ENCODE results near the gene MSRB1. TPM values are rescaled to one million over a fixed set of nuclear protein-coding genes. Genes with fewer than 3 reads are reported as not detected.
A peak's percentile ranks its signal among the peaks of the same experiment; 100 is the strongest.
"Not testable (repeated sequence)": the region's sequence is repeated elsewhere in the genome, so short reads cannot be mapped to it uniquely, and the experiment has no call there.

Gene MSRB1
- total and polyA plus RNA-seq, 5 donors = 18.0 to 39.2 (median 26.9) TPM

- Histone ChIP-seq H3K9me3 (ENCODE audit: control insufficient read depth, low read length) (no peaks in the 10 kb centered on the region), H3K27me3 (ENCODE audit: control insufficient read depth, insufficient read depth) (no peaks in the 10 kb centered on the region), H3K4me3 (ENCODE audit: low read length) (peak overlapping the region; percentile 78), H3K4me1 (ENCODE audit: control insufficient read depth, insufficient read depth, low read length) (peaks cover 5% of the 10 kb centered on the region), H3K27ac (ENCODE audit: low read length) (peak overlapping the region; percentile 22)
- WGBS = 19% methylated on average over 17 of the region's 17 CpGs
- peak; percentile 2 to 4 for ATAC-seq
- intact Hi-C loops (cut with DNase I) = no loop called here
- DNase-seq = no peak
These were observed 771 bp downstream of the MSRB1 start for GRCh38 chr16:1942047-1942809.

- DNase-seq (peak in 1 of 3 donors; percentile 69), ATAC-seq (no peak)
- 87% methylated on average over 30 of the region's 30 CpGs for WGBS
- Histone ChIP-seq H3K4me1 (ENCODE audit: control insufficient read depth, insufficient read depth, low read length) (peaks cover 5% of the 10 kb centered on the region), H3K4me3 (ENCODE audit: low read length) (no peak overlapping the region), H3K27ac (ENCODE audit: low read length) (no peak overlapping the region), H3K27me3 (ENCODE audit: control insufficient read depth, insufficient read depth) (no peaks in the 10 kb centered on the region), H3K9me3 (ENCODE audit: control insufficient read depth, low read length) (no peaks in the 10 kb centered on the region)
- intact Hi-C loops (cut with DNase I) = no loop called here
These were observed 1.6 kb downstream of the MSRB1 start for GRCh38 chr16:1941162-1942046.

- Histone ChIP-seq H3K27me3 (ENCODE audit: control insufficient read depth, insufficient read depth) (no peaks in the 10 kb centered on the region), H3K4me3 (ENCODE audit: low read length) (no peak overlapping the region), H3K4me1 (ENCODE audit: control insufficient read depth, insufficient read depth, low read length) (peaks cover 5% of the 10 kb centered on the region), H3K27ac (ENCODE audit: low read length) (no peak overlapping the region), H3K9me3 (ENCODE audit: control insufficient read depth, low read length) (no peaks in the 10 kb centered on the region)
- WGBS = 89% methylated on average over 23 of the region's 23 CpGs
- intact Hi-C loops (cut with DNase I) = no loop called here
- ATAC-seq = no peak
- DNase-seq = peak in 1 of 3 donors; percentile 43
These were observed 2.5 kb downstream of the MSRB1 start for GRCh38 chr16:1940273-1941161.

GRCh38 chr16:1939833-1940232, 3.2 kb downstream of the MSRB1 start:
- ATAC-seq; H3K9me3 ChIP-seq (ENCODE audit: control insufficient read depth, low read length); H3K27ac ChIP-seq (ENCODE audit: low read length); intact Hi-C loops (cut with DNase I); H3K27me3 ChIP-seq (ENCODE audit: control insufficient read depth, insufficient read depth); H3K4me1 ChIP-seq (ENCODE audit: control insufficient read depth, insufficient read depth, low read length); H3K4me3 ChIP-seq (ENCODE audit: low read length); DNase-seq: not testable (repeated sequence)
- 97% methylated on average over 8 of the region's 8 CpGs for whole genome bisulfite sequencing

- Histone ChIP-seq H3K4me1 (ENCODE audit: control insufficient read depth, insufficient read depth, low read length) (peaks cover 5% of the 10 kb centered on the region), H3K9me3 (ENCODE audit: control insufficient read depth, low read length) (no peaks in the 10 kb centered on the region), H3K27me3 (ENCODE audit: control insufficient read depth, insufficient read depth) (no peaks in the 10 kb centered on the region), H3K4me3 (ENCODE audit: low read length) (no peak overlapping the region), H3K27ac (ENCODE audit: low read length) (no peak overlapping the region)
- DNase-seq (peak in 1 of 3 donors; percentile 13), ATAC-seq (no peak)
- WGBS = 92% methylated on average over 17 of the region's 17 CpGs
- intact Hi-C loops (cut with DNase I) = no loop called here
These were observed 4.1 kb downstream of the MSRB1 start for GRCh38 chr16:1938910-1939309.

- no peak overlapping the region for H3K4me3 ChIP-seq (ENCODE audit: low read length)
- intact Hi-C loops (cut with DNase I) = no loop called here
- 90% methylated on average over 10 of the region's 10 CpGs for WGBS
- no peak for ATAC-seq
- DNase-seq = peak in 2 of 3 donors; percentile 64 to 68
- no peaks in the 10 kb centered on the region for H3K27me3 ChIP-seq (ENCODE audit: control insufficient read depth, insufficient read depth)
- H3K9me3 ChIP-seq (ENCODE audit: control insufficient read depth, low read length) = no peaks in the 10 kb centered on the region
- H3K27ac ChIP-seq (ENCODE audit: low read length) = no peak overlapping the region
- peaks cover 5% of the 10 kb centered on the region for H3K4me1 ChIP-seq (ENCODE audit: control insufficient read depth, insufficient read depth, low read length)
These were observed 4.7 kb downstream of the MSRB1 start for GRCh38 chr16:1938316-1938715.

GRCh38 chr16:1936945-1937479, 6.0 kb downstream of the MSRB1 start:
- Histone ChIP-seq H3K4me1 (ENCODE audit: control insufficient read depth, insufficient read depth, low read length) (peaks cover under 1% of the 10 kb centered on the region), H3K27me3 (ENCODE audit: control insufficient read depth, insufficient read depth) (no peaks in the 10 kb centered on the region), H3K9me3 (ENCODE audit: control insufficient read depth, low read length) (no peaks in the 10 kb centered on the region), H3K27ac (ENCODE audit: low read length) (no peak overlapping the region), H3K4me3 (ENCODE audit: low read length) (no peak overlapping the region)
- intact Hi-C loops (cut with DNase I) = no loop called here
- no peak for ATAC-seq
- DNase-seq = peak in 1 of 3 donors; percentile 18
- WGBS = 94% methylated on average over 11 of the region's 11 CpGs

GRCh38 chr16:1933097-1933661, 9.8 kb downstream of the MSRB1 start:
- ATAC-seq (no peak), DNase-seq (peak in 1 of 3 donors; percentile 52)
- intact Hi-C loops (cut with DNase I) = loop anchor here in 1 of 4 donors (5.0 kb wide), 1 partner anchor 71 kb away; no protein-coding TSS in a partner anchor
- Histone ChIP-seq H3K4me3 (ENCODE audit: low read length) (no peak overlapping the region), H3K4me1 (ENCODE audit: control insufficient read depth, insufficient read depth, low read length) (no peaks in the 10 kb centered on the region), H3K27me3 (ENCODE audit: control insufficient read depth, insufficient read depth) (no peaks in the 10 kb centered on the region), H3K27ac (ENCODE audit: low read length) (no peak overlapping the region), H3K9me3 (ENCODE audit: control insufficient read depth, low read length) (no peaks in the 10 kb centered on the region)
- 62% methylated on average over 23 of the region's 23 CpGs for WGBS

- no peaks in the 10 kb centered on the region for H3K4me1 ChIP-seq (ENCODE audit: control insufficient read depth, insufficient read depth, low read length)
- no peaks in the 10 kb centered on the region for H3K27me3 ChIP-seq (ENCODE audit: control insufficient read depth, insufficient read depth)
- H3K27ac ChIP-seq (ENCODE audit: low read length) = no peak overlapping the region
- no peaks in the 10 kb centered on the region for H3K9me3 ChIP-seq (ENCODE audit: control insufficient read depth, low read length)
- peak in 1 of 3 donors; percentile 45 for DNase-seq
- WGBS = 70% methylated on average over 19 of the region's 19 CpGs
- intact Hi-C loops (cut with DNase I) = loop anchor here in 1 of 4 donors (5.0 kb wide), 1 partner anchor 70 kb away; no protein-coding TSS in a partner anchor
- H3K4me3 ChIP-seq (ENCODE audit: low read length) = no peak overlapping the region
- ATAC-seq = no peak
These were observed 10.7 kb downstream of the MSRB1 start for GRCh38 chr16:1932050-1933028.
